Inflammatory macrophage treated with lipopolysaccharide for 4 hours (primary cell): ENCODE measurements around the gene ADH7.
"Not testable (repeated sequence)": the region's sequence is repeated elsewhere in the genome, so short reads cannot be mapped to it uniquely, and the experiment has no call there.

ENCODE experiments used
- DNase-seq: peaks from one replicate; pipeline ENCODE4 v3.0.0-alpha.2; 2020

ADH7 gene

DNA sequence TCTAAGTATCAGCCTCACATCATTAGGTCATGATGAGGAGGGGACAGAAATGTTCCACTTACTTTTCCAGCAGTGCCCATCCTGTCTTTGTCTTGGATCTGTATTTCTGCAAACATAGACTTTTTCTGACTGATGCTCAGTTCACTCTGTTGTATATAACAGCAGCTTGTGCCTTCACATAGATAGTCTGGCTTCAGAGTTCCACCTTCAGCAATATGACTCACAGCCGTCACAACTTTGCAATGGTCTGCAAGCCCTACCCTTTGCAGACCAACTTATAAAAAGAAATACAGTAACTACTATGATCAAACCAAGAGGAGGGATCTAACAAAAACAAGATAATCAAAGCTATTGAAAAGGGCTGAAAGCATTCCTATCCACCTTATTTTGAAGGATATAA, at the start of gene ADH7:
TSS of gene ADH7 (minus strand) at position 189 of the 400 bp plus-strand sequence. CDS start at position 80, 109 bp downstream.
- DNase-seq, result no peak

DNA sequence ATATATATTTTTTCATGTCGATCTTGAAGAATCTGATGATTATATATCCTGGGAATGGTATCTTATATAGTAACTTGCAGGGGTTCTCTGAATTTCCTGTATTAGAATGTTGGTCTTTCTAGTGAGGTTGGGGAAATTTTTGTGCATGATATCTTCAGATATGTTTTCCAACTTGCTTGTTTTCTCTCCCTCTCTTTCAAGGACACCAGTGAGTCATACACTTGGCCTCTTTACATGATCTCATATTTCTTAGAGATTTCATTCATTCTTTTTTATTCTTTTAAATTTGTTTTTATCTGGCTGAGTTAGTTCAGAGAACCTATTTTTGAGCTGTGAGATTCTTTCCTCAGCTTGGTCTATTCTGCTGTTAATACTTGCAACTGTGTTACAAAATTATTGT, 48.5 kb upstream of the ADH7 start:
- no peak for DNase-seq

DNA sequence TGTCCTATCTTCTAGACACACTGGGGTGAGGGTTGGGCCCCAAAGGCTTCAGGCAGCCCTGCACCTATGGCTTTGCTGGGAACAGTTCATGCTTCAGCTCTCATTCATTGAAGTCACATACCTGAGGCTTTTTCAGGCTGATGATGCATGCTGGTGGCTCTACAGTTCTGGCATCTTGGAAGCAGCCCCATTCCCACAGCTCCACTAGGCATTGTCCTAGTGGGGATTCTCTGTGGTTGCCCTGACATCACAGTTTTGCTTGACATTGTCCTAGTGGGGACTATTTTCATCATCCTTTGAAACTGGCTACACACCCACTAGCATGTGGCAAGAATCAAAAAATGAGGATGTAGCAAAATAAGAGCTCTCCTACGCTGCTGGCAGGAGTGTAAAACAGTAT, 38.0 kb upstream of the ADH7 start:
- peak; percentile 4 for DNase-seq

DNA sequence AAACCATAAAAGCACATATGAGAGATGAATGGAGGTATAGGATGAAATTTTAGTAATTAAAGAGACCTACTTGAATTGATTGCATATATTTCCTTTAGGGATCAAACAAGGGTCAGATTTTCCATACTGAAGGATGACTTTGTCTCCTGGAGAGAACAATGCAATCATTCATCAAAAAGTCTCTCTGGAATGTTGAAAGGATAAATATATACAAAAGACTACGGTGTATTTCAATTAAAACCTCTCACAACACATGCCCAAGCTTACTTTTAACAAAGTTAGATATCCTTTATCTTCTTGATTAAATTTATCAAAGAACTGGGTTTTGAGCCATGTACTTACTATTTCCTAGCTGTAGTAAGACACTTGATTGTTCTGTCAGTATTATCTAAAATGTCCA, 36.8 kb upstream of the ADH7 start:
- DNase-seq, result no peak

DNA sequence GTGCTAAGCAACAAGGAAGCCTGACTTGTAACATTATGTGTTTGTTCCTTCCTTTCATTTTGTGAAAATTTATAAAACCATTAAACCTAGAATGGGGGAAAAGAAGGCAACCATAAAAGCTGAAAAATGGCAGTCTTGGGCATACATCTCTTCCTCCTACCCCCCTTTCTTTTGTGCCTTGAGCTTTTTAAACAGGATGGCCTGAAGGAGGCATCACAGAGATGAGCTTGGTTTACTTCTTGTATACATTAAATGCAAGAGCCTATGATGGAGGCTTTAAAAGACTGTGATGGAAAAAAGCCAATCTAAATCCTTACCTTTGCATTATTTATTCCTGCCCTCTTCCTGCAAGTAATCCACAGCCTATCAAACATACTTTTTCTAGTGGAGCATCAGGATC, 36.2 kb upstream of the ADH7 start:
- no peak for DNase-seq

DNA sequence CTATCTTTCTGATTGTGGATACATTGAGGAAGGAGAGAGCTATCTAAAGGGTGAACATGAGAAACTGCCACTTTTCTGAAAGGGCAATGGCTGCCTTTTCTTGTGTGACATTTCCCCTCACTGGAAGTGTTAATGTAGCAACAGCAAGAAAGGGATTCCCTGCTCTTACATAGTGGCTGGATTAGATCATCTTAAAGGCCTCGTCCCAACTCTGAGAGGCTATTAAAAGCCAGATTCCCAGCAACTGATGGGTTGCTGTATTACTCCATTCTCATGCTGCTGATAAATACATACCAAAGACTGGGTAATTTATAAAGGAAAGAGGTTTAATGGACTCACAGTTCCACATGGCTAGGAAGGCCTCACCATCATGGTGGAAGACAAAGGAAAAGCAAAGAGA, 33.7 kb upstream of the ADH7 start:
- DNase-seq, result no peak

DNA sequence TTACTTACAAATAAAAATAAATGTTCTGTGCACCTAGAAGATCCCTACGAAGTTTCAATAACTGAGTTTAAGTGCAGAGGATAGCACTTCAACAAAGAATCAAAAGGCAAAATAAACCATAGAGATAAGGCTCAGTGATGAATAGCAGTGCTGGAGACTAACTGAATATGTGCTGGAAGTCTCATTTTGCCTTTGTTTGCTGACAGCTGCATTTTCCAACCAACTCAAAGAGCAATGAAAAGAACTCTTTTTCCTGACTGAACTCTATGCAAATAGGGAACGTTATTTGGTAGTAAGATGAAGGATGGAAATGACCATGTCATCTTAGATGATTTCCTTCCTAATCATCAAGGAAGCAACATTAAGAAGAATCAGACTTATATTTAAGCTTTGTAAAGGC, 32.7 kb upstream of the ADH7 start:
- DNase-seq, result no peak

DNA sequence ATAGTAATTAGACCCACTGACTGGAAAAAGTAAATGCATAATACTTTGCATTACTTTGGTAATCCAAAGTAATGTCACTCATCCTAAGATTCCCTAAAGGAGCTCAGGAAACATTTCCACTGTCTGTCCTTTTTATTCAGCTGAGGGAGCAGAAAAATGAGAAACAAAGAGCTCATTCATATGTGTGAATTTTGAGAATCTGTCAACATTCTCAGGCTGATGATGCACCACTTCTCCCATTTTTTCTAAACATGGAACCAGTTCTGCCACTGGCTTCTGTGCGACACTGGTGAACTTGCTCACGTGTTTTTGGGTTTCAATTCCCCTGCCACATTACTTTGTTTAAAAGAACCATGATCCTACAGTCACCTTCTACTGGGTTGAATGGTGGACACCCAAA, 28.4 kb upstream of the ADH7 start:
- DNase-seq, result no peak

DNA sequence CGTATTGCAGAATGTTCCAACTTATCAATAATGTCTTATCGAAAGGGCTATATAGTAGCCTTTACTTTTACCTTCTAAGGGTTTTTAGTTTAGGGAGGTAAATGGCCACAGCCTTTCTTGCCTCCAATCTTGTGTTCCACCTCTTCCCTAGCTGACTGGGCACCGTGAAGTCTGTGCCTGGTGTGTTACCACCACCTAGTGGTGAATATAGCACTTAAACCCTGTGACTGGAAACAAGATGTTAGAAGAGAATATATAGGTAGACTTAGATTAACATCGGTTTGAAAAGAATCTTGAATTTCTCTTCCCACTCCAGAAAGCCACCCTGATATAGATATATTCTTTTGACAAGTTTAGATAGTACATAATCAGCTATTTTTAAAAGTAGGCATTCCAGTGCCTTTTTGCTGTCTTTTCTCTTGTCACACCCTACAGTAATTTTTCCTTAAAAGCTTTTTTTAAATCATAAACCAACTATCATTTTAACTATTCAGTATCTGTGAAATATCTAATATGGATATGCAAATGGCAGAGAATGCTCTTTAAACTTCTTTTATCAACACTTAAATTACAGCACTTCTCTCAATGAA, 27.8 kb upstream of the ADH7 start:
- peak; percentile 48 for DNase-seq

DNA sequence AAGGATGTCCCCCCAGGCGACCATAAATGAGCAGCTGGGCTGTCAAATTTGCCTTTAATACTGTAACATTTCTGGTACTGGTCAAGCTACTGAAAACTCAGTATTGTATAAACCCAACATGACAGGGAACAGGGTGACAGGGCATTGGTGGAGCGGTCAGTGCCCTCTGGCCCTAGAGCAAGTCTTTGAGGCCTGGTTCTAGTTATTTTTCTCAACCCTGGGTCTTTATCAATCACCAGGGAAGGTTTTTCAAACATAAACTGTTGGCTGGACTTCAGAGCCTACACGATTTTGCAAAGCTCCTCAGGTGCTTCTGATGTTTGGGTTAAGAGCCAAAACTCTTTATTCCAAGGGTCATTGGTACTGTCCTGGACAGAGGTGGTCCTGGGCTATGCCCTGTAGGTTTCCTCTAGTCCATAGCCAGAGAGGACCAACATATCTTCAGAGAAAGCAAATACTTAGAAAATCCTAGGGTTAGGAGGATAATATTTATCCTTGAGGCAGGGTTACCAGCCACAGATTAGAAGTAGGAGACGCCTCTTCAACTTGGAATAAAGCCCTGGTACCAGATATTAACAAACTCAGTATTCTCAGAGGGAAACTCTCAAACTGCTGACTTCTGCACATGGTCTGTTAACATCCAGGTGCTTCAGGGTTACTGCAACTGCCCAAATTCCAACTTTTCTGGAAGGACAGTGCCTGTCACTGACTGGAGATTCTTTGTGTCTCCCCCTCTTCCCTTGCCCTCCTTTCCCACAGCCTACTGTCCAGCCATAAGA, 26.7 kb upstream of the ADH7 start:
- no peak for DNase-seq

DNA sequence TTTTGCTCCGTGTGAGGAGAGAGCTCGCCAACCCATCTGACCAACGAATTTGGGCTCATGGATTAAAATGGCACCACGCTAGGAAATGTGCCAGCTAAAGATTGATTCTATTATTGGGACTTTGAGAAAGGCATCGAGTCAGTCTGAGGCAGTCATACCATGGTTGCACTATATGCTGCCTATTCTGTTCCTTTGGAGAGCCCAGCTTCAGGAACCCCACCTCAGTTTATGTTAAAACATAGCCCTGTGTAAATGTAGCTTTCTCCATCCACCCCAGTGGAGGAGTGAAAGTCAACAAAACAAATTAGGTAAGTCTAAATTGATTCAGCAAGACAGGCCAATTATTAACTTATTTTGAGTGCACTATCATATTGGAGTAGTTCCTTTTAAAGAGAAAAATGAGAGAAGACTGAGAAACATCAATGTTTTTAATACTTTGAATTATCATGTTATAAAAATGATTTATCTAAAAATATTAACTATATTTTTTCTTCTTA, 24.5 kb upstream of the ADH7 start:
- DNase-seq, result no peak

DNA sequence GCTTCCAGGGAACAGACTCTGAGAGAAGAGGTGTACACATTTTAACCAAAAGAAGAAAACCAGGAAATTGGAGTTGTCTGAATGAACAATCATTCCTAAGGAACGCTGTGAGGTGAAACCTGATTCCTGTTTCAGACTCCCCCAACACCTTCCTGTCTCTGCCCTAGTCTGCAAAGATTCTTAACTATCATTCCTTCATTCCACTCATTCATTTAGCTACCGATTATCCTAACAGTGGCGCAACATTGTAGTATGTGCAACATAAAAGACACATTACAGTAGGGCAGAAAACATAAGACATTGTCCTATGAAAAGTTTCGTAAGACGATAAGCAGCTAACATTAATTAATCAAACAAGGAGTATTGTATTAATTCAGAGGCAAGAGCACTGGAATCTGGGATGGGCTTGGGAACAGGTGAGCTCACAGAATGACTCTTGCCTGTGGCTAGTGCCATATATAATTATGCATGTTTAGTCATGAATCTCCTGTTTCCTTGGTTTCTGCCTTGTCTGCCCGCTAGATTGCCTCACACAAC, 23.8 kb upstream of the ADH7 start:
- DNase-seq, result no peak

DNA sequence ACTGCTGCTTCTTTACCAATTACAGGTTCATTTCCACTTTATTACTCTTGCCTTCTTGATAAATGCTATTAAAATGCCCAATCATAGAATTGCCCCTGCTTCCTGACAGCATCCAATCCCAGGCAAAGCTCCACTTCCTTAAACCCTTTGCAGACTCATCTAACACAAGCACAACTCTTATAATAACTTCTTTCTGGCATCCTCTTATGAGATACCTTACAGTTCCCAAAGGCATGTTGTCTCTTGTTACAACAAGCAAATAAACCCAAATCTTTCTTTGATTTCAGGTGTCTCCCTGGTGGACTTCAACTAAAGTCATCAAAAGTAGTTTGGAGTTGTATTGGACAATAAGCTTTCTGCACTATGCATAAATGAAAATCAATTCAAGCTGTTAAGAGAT, 22.5 kb upstream of the ADH7 start:
- DNase-seq, result no peak

DNA sequence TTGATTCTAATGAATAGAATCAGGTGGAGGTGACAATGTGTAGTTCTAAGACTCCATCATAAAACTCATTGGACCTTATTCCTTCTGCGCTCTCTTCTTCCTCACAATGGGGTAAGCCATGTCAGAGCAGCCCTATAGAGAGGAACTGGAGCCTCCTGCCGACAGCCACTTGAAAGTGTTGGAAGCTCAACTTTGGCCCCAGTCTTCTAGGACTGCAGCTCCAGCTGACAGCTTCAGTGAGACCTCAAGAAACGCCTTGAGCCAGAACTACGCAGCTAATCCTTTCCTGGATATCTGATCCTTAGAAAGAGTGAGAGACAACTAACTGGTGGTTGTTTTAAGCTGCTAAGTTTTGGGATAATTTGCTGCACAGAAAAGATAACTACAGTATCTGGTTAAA, 22.1 kb upstream of the ADH7 start:
- DNase-seq, result no peak

DNA sequence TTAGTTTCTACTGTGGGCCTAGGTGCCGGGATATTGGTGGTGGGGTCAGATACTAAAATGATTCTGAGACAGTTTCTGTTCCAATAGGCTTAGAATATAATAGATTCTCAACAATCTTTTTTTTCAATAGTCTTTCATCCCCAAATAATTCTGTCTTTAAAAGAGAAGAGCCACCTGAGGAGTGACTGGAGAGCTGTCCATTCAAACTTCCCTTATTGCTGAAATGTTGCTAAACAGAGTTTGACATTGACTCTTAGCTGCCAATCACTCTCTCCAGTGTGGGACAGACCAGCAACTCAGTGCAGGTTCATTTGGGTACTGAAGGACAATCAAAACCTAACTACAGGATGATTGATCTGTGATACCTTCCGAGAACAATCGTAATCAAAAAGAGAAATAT, 12.4 kb upstream of the ADH7 start:
- no peak for DNase-seq

DNA sequence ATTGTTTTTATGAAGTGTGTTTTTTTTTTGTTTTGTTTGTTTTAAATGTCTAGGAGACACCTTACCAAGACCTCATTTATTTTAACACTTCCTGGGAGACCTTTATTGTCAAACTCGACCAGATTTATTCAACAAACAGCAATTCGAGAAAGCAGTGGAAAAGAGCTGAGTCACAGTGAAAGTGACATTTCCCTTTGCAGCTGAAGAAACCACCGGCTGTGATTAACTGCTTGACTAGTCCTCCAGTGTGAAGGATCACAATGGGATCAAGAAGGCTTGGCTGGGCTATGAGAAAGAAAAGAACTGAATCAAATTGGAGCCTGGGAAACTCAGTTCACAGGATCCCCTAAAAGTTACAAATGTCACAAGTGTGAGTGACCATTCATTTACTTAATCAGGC, 11.9 kb upstream of the ADH7 start:
- DNase-seq, result peak; percentile 45

DNA sequence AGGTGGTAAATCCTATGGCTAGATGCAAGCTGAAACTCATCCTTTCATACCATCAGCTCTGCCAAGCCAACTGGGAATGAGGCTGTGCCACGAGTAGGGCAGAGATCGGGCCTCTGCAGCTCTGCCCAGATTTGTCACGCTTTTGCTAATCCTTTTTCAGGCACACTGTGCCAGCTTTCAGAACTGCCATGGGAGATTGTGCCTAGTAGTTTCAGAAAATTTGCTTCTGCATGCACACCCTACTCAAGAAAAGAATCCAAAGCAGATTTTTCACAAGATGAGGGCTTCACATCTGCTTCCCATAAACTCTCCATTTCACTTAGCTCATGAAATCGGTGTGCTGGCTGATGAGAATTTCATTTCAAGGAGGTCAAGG, 3.3 kb upstream of the ADH7 start:
- DNase-seq, result no peak

DNA sequence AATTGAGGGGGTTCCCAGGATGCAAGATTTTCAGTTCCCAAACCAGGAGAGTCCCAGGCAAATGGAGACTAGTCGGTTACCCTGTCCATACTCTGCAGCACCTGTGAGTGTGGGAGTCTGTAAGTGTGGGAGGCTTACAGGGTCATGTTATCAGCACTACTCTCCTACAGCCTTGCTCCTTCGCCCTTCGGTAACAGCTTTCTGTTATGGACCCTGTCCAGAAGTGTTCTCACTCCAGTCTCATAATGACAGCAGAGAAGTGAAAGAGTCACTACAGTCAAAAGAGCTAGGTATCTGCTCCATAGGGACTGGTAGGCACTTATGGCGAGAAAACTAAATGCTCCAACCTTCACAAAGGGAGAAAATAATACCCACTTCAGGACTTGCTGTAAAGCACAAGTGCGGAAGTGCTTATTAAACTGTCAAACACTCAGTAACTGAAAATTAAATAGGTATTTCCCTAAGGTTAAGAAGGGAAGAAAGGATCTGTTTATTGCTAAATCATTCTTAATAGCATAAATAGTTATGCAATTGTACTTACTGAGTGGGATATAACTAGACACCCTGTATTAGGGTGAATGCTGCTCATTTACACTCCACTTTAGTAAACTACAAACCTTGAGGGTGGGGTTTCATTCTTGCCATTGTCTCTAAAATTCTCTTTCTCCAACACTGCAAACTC, 2.7 kb upstream of the ADH7 start:
- no peak for DNase-seq

DNA sequence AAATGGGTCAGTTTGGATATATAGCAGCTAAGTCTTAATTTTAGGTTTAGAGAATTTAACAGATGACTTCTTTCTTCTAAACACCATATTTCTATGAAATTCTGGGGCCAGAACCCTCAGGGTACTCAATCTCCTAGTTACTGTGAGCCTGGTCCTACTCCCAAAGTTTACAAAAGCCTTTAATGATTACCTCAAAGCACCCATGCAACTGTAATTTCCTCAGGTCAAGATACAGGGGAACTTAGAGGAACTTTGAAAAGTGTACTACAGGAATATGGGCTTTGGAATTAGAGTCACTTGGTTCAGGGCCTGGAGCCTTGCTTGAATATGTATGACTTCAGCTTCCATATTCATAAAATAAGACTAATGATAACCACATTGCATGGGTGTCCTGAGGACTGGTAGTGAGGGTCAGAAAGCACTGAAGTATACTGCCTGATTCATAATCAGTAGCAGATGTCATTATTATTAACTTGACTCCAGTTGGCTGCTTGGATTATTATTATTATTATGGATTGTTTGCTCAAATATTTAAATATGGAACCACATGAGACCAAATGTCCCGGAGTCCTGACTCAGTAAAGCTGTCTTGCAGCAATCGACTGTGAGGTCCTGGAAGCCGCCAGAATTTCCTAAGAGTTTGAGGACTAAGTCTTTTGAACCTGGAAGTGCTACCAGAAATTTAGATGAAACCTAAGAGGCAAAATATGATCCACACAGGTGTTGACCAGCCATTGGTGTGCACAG, 2.0 kb upstream of the ADH7 start:
- no peak for DNase-seq

DNA sequence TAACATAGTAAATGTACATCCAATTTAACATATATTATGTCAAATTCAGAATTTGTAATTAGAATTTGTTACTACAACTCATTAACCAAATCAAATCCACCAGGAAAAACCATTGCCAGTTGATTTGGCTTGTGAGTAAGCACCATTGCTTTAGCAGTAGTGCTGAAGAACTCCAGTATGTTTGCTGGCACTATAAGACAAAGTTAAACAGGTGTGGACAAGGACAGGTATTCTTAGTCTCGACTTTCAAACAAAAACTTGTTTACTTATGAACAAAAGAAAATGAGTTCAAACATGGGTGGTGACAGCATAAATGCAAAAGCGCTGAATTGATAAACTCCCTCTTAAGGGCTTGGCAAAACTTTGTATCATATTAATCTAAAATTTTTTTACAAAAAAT, 1.3 kb upstream of the ADH7 start:
- no peak for DNase-seq

DNA sequence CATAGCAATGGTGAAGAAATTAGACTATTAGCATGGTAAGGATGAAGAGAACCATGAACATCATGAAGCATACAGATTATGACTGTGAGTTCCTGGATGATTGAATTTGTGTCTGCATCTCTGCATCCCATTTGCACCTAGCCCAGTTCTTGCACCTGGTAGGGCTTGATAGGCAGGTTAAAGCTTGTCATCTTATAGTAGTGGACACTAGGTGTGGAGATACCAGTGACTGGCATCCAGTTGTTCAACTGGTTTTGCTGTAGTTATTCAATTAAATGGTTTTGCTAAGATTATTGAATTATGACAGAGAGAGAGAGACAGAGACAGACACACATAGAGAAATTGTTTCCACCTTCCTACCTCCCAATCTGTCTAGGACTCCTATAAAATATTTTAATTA, 5.0 kb downstream of the ADH7 start:
- DNase-seq, result no peak

DNA sequence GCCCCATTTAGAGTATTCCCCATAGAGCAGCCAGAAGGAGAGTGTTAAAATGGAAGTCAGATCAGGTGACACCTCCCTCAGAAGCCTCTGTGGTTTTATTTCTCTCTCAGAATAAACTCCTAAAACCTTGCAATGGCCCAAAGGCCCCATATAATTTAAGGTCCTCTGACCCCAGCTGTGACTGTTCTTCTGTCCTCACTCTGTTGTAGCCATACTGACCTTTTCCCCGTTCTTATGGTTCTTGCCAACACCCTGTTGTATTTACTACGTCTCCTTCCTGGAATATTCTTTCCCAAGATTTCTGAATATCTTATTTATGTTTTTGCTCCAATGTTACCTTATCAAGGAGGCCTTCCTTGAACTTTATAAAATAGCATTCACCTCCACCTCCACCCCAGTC, 18.0 kb downstream of the ADH7 start:
- no peak for DNase-seq

DNA sequence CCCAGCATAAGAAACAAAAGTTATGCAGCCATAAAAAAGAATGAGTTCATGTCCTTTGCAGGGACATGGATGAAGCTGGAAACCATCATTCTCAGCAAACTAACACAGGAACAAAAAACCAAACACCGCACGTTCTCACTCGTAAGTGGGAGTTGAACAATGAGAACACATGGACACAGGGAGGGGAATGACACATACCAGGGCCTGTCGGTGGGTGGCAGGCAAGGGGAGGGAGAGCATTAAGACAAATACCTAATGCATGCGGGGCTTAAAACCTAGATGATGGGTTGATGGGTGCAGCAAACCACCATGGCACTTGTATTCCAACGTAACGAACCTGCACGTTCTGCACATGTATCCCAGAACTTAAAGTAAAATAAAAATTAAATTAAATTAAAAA, 19.4 kb downstream of the ADH7 start:
- DNase-seq, result not testable (repeated sequence)
